ENCODE data around the gene PSME3. TPM values are rescaled to one million over a fixed set of nuclear protein-coding genes. Genes with fewer than 3 reads are reported as not detected.

The PSME3 gene
- total and polyA plus RNA-seq, 2 of the 13 experiments (the other 11 are each of a cell fraction or from before 2014, with no cell fraction given): 66.3 to 135 TPM

DNA sequence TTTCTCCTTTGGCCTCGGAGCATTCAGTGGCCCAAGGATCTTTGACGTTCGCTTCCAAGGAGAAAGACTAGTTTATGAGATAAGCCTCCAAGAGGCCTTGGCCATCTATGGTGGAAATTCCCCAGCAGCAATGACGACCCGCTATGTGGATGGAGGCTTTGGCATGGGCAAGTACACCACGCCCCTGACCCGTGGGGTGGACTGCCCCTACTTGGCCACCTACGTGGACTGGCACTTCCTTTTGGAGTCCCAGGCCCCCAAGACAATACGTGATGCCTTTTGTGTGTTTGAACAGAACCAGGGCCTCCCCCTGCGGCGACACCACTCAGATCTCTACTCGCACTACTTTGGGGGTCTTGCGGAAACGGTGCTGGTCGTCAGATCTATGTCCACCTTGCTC lies 19.2 kb downstream of the PSME3 start:
- ATAC-seq: no peak
- in situ Hi-C loops (cut with HindIII; ENCODE audit: extremely low pct_ligation_motif_present, low pct_unique_long_range_greater_than_20kb): no loop called here
- TF ChIP-seq ZNF572 (CRISPR knock-in tag; IDR thresholded peaks at IDR 0.05): 0 out of 2 replicates have a peak, but pooled peaks have one; percentile 39
- TF ChIP-seq SNAI1 (CRISPR knock-in tag; IDR thresholded peaks at IDR 0.05; ENCODE audit: borderline replicate concordance): no peak
- TF ChIP-seq, protein P1, sequence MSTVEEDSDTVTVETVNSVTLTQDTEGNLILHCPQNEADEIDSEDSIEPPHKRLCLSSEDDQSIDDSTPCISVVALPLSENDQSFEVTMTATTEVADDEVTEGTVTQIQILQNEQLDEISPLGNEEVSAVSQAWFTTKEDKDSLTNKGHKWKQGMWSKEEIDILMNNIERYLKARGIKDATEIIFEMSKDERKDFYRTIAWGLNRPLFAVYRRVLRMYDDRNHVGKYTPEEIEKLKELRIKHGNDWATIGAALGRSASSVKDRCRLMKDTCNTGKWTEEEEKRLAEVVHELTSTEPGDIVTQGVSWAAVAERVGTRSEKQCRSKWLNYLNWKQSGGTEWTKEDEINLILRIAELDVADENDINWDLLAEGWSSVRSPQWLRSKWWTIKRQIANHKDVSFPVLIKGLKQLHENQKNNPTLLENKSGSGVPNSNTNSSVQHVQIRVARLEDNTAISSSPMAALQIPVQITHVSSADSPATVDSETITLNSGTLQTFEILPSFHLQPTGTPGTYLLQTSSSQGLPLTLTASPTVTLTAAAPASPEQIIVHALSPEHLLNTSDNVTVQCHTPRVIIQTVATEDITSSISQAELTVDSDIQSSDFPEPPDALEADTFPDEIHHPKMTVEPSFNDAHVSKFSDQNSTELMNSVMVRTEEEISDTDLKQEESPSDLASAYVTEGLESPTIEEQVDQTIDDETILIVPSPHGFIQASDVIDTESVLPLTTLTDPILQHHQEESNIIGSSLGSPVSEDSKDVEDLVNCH (CRISPR knock-in tag; IDR thresholded peaks at IDR 0.05): no peak
- TF ChIP-seq, protein P2, sequence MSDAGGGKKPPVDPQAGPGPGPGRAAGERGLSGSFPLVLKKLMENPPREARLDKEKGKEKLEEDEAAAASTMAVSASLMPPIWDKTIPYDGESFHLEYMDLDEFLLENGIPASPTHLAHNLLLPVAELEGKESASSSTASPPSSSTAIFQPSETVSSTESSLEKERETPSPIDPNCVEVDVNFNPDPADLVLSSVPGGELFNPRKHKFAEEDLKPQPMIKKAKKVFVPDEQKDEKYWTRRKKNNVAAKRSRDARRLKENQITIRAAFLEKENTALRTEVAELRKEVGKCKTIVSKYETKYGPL (CRISPR knock-in tag; IDR thresholded peaks at IDR 0.05): no peak
- no peak for TF ChIP-seq KLF9 (CRISPR knock-in tag; IDR thresholded peaks at IDR 0.05; ENCODE audit: low read depth)
- TF ChIP-seq RFXAP (CRISPR knock-in tag; IDR thresholded peaks at IDR 0.05; ENCODE audit: borderline replicate concordance): no peak
- TF ChIP-seq ZC3H13 (CRISPR knock-in tag; IDR thresholded peaks at IDR 0.05): 0 out of 2 replicates have a peak, but pooled peaks have one; percentile 31
- no peak for TF ChIP-seq YEATS2 (CRISPR knock-in tag; IDR thresholded peaks at IDR 0.05; ENCODE audit: borderline replicate concordance)
- TF ChIP-seq, protein P3, sequence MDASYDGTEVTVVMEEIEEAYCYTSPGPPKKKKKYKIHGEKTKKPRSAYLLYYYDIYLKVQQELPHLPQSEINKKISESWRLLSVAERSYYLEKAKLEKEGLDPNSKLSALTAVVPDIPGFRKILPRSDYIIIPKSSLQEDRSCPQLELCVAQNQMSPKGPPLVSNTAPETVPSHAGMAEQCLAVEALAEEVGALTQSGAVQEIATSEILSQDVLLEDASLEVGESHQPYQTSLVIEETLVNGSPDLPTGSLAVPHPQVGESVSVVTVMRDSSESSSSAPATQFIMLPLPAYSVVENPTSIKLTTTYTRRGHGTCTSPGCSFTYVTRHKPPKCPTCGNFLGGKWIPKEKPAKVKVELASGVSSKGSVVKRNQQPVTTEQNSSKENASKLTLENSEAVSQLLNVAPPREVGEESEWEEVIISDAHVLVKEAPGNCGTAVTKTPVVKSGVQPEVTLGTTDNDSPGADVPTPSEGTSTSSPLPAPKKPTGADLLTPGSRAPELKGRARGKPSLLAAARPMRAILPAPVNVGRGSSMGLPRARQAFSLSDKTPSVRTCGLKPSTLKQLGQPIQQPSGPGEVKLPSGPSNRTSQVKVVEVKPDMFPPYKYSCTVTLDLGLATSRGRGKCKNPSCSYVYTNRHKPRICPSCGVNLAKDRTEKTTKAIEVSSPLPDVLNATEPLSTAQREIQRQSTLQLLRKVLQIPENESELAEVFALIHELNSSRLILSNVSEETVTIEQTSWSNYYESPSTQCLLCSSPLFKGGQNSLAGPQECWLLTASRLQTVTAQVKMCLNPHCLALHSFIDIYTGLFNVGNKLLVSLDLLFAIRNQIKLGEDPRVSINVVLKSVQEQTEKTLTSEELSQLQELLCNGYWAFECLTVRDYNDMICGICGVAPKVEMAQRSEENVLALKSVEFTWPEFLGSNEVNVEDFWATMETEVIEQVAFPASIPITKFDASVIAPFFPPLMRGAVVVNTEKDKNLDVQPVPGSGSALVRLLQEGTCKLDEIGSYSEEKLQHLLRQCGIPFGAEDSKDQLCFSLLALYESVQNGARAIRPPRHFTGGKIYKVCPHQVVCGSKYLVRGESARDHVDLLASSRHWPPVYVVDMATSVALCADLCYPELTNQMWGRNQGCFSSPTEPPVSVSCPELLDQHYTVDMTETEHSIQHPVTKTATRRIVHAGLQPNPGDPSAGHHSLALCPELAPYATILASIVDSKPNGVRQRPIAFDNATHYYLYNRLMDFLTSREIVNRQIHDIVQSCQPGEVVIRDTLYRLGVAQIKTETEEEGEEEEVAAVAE (CRISPR knock-in tag; IDR thresholded peaks at IDR 0.05; ENCODE audit: borderline replicate concordance): no peak
- TF ChIP-seq ZNF878 (CRISPR knock-in tag; IDR thresholded peaks at IDR 0.05): no peak
- 93% methylated on average over 14 of the region's 15 CpGs for WGBS (ENCODE audit: low lambda C conversion rate)
- ChIA-PET CTCF (ENCODE audit: low intra/inter-chr PET ratio, low total read pairs) (no interaction called here), POLR2A (interaction anchor here (0.9 to 4.1 kb wide), 5 partner anchors 12 to 76 kb away, joined by 3 to 36 read pairs (median 5); no protein-coding TSS in a partner anchor)
- H3K9ac ChIP-seq (ENCODE audit: insufficient read depth, low read depth, low read length): no peak overlapping the region
- H3K4me3 ChIP-seq (replicated peaks in 1 of 3; ENCODE audit: insufficient read depth in 1 of 3, low read depth in 2 of 3, low read length in 3 of 3): no peak overlapping the region
- H3K9me3 ChIP-seq (ENCODE audit: low read length): no peaks in the 10 kb centered on the region
- peaks cover 76% of the 10 kb centered on the region for H3K4me1 ChIP-seq (ENCODE audit: insufficient read depth, low read length)
- no peak for DNase-seq (ENCODE audit: low spot score)
- H3K36me3 ChIP-seq (replicated peaks in 1 of 2; ENCODE audit: control insufficient read depth in 1 of 2, insufficient read depth in 2 of 2, low read length in 2 of 2): no peaks in the 10 kb centered on the region; a peak in 1 of 5 replicates
- H3K79me2 ChIP-seq (ENCODE audit: insufficient read depth, low read length): peaks cover 10% of the 10 kb centered on the region
- H3K4me2 ChIP-seq (ENCODE audit: low read depth, low read length): peak overlapping the region; percentile 80; the same call in 1 of the 2 replicates
- no peaks in the 10 kb centered on the region for H4K20me1 ChIP-seq (ENCODE audit: insufficient read depth, low read length)
- no peak overlapping the region for H3K27ac ChIP-seq (ENCODE audit: extremely low read length, insufficient read depth, low read length)
- intact Hi-C loops (cut with micrococcal nuclease; ENCODE audit: unreplicated experiment): loop anchor here (2.0 kb wide), 1 partner anchor 14 kb away; no protein-coding TSS in a partner anchor
- no TSS peak for BruUV-seq (replicated peaks)
- H2AFZ ChIP-seq (ENCODE audit: low read length): no peak overlapping the region
- FAIRE-seq: no peak
- no peaks in the 10 kb centered on the region for H3K27me3 ChIP-seq (ENCODE audit: control insufficient read depth in 1 of 2, insufficient read depth in 2 of 2, low read length in 2 of 2)

All from HepG2 (cell line).